ENCODE measurements around the gene KCTD15.

DNA sequence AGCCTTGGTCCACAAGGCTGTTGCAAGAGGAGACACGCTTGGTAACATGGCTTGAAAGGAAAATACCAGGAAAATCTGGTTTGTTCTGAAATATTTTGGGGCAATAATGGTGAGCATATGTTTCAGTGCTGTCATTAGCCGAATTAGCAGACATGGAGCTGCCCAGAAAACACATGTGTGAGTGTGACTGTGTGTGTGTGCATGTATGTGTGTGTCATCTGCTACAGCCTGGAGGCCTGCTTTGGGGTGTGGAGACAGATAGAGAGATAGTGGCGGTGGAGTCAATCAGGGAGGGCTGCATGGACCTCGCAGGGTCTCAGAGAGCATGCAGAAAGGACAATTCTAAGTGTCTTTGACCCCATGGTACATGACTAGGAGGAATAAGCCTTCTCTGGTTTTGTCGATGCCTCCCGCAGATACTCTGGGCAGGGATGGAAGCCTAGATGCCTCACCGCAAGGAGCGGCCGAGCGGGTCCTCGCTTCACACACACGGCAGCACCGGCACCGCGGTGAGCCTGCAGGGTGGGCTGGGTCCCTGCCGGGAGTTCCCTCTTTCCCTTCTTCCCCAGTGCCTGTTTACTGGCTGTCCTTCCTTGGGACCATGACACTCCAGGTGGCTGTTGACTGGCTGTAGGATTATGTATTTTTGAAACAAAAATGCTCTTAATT lies 3.5 kb downstream of the KCTD15 start:
- TF ChIP-seq EZH2phosphoT487 (IDR thresholded peaks at IDR 0.05; ENCODE audit: borderline replicate concordance, low read depth, low read length): no peak
- TF ChIP-seq, protein P1, sequence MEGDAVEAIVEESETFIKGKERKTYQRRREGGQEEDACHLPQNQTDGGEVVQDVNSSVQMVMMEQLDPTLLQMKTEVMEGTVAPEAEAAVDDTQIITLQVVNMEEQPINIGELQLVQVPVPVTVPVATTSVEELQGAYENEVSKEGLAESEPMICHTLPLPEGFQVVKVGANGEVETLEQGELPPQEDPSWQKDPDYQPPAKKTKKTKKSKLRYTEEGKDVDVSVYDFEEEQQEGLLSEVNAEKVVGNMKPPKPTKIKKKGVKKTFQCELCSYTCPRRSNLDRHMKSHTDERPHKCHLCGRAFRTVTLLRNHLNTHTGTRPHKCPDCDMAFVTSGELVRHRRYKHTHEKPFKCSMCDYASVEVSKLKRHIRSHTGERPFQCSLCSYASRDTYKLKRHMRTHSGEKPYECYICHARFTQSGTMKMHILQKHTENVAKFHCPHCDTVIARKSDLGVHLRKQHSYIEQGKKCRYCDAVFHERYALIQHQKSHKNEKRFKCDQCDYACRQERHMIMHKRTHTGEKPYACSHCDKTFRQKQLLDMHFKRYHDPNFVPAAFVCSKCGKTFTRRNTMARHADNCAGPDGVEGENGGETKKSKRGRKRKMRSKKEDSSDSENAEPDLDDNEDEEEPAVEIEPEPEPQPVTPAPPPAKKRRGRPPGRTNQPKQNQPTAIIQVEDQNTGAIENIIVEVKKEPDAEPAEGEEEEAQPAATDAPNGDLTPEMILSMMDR (conservative IDR thresholded peaks at IDR 0.05; ENCODE audit: low read length): no peak
